HG02938 (cell line): Measurements from ENCODE around the gene TARBP1.
"Not testable (repeated sequence)": the region's sequence is repeated elsewhere in the genome, so short reads cannot be mapped to it uniquely, and the experiment has no call there.

Experiments
- ATAC-seq: cut with Tn5 transposase; IDR thresholded peaks from one replicate; pipeline ENCODE4 v1.9.1; 2021; ENCODE audit warnings: mild to moderate bottlenecking, moderate library complexity; ENCODE audit not compliant: unreplicated experiment

TARBP1 gene

GRCh38 chr1:234438579-234438978 is 40.4 kb downstream of the TARBP1 start:
- no peak for ATAC-seq

DNA sequence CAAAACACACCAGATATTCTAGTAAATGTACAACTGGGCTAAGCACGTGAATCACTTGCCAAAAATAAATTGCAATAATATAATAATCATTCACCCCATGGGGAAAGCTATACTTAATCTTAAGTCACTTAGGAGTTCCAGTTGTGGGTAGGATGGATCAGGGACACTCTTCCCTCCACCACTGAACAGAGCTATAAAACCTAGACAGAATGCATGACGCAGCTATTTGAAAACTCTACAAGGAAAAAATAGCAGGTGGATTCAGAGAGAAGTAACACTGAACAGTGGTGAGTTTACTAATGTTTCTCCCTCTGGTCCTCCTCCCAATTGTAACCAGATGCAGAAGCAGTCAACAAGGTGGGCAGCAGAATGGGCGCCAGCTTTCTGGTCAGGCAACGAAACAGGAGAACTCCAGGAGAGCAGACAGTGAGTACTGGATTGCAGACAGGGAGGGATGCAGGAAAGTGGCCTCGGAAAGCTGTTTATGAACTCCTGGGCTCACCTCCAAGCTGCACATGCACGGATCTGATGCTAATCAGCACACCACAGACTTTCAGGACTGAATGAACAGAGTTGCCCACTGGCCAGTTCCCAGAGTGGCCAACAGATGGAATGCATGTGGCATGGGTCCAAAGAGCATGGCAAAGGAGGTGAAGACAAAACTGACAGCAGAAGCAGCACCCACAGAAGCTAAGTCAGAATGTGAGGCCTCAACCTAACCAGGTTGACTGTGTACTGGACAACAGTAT is 41.4 kb downstream of the TARBP1 start:
- no peak for ATAC-seq

GRCh38 chr1:234435620-234436019 is 43.4 kb downstream of the TARBP1 start:
- ATAC-seq: no peak

DNA sequence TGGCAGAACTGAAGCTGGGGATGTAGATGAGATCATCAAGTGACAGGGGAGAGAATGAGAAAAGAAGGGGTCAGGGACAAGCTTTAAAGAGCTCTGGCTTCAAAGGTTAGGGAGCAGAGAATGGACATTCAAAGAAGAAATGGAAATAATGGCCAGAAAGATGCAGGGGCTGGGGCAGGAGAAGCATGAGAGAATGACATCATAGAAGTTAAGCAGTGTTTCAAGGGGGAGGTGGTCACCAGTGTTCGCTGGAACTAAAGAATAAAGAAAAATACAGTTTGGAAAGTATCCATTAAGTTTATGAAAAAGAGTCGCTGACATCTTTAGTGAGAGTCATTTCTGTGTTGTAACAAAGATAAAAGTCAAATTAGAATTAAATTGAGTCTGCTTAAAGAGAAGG is 44.3 kb downstream of the TARBP1 start:
- ATAC-seq: no peak

GRCh38 chr1:234433563-234434285 is 45.3 kb downstream of the TARBP1 start:
- no peak for ATAC-seq

DNA sequence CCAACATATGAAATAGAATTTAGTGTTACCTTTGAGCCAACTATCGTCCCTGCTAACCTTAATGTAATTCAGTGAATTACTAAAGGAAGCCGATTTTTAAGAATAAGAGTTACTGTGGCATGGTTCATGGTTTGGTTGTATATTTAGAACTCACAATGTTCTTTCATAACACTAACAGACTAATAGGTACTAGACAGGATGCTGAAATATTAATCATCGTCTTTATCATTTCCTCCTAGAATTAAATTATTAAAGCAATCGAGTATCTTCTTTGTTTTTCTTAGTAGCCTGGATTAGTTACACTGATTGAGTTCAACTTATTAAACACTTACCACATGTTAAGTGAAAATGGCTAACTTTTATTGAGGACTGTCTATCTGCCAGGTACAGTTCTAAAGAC is 47.7 kb downstream of the TARBP1 start:
- ATAC-seq: no peak

DNA sequence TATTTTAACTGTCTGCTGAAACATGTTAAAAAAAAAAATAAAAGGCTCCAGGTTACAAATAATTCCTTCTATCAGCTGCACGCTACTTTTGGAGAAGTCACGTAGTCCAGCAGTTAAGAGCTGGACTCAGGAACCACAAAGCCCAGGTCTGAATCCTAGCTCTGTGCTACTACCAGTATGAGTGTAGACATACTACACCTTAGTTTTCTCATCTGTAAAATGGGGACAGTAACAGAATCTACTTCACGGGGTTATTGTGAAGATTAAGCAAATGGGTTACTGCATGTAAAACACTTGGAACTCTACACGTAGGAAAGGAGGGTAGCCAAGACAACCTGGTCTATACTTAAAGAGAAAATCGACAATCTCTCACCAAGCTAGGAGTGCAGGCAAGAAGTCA is 48.3 kb downstream of the TARBP1 start:
- no peak for ATAC-seq

- ATAC-seq: no peak
Observed at GRCh38 chr1:234429434-234429806, 49.6 kb downstream of the TARBP1 start.

DNA sequence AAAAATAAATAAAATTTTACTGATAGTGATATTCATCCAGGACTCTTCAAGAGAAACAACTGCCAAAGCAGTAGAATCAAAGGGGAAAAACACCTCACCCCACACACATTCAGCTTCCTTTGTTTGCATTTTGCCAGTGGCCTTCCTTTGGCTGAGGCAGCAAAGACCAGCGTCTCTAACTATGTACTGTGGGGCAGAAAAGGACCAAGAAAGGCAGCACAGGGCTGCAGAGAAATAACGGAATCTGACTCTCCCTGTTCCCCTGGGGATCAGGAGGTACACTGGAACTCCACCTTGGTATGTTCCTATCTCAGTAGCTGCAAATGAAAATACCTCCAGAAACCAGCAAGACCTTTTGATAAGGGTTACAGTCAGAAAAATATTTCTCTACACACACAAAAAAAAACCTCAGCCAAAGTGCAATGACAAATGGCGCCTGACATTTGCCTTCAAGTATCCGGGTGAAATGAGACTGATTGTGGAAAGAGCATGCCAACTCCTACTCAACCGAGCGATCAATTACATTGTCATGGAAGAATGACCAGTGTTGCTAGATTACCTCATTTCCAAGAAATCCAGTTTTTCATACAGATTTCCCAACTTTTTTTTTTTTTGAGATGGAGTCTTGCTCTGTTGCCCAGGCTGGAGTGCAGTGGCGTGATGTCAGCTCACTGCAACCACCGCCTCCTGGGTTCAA is 50.9 kb downstream of the TARBP1 start:
- no peak for ATAC-seq

- ATAC-seq: no peak
Observed at GRCh38 chr1:234413990-234414389, 65.0 kb downstream of the TARBP1 start.

- ATAC-seq: no peak
Observed at GRCh38 chr1:234413485-234413884, 65.5 kb downstream of the TARBP1 start.

GRCh38 chr1:234412830-234413229 is 66.1 kb downstream of the TARBP1 start:
- no peak for ATAC-seq

DNA sequence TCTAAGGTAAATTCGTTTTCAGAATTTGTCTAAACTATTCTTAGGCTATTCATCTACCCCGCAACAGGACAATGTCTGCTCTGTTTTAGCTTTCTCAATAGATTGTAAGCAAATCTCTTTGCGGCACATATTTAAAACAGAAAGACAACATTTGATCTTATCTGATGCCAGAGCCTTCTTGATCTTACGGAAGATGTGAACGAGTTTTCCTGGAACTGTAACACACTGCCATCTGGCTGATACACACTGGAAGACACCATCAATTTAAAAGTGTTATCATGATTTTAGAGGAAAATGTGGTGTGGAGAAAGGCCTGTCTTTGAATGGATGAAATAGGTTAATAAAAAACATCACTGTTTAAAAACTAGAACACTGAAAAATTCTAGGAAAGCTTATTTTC is 69.7 kb downstream of the TARBP1 start:
- ATAC-seq: no peak

DNA sequence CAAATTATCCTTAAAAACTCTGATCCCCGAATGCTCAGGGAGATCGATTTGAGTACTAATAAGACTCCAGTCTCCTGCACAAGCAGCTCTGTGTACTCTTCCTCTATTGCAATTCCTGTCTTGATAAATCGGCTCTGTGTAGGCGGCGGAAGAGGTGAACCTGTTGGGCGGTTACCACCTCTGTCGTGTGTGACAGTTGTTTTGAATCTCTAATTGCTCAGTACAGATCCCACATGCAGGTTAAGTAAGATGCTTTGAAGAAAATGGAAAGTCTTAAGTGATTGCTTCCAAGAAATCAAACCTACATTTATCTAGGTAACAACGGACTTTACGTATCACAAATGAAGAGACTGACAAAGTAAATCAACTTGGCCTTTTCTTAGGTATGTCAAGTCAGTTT is 70.2 kb downstream of the TARBP1 start:
- no peak for ATAC-seq

DNA sequence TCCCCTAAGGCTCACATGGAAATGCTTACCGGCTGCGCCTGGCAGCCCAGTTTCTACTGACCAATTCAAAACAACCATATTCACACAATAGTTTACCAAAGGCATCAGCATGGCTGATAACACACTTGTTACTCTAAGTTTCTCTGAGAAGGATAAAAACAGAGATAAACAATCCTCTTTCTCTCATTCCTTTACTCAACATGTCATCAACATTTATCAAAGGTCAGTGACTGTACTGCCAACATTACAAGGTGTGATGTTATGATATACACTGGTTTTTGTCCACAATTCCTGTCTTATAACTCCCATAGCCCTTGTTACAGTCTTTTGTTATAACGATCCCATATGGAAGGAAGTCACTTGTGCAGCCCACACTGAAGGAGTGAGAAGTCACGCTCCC is 72.1 kb downstream of the TARBP1 start:
- no peak for ATAC-seq

DNA sequence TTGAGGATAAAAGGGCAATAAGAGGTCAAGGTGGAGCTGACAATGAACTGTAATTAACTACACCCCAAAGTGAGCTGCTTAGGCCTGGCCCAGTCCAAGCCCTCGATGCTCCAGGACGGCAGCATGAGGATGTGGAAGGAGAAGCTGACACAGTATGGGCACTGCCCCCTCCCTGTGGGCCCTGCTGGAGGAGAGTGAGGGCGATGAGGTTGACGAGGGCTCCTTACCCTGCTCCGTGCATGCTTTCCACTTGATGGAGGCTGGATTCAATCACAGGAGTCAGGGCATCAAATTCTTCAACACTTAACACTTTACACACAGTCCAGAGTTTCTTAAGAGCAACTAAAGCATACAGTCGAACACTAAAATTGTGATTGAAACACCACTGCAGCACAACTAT is 73.3 kb downstream of the TARBP1 start:
- no peak for ATAC-seq

DNA sequence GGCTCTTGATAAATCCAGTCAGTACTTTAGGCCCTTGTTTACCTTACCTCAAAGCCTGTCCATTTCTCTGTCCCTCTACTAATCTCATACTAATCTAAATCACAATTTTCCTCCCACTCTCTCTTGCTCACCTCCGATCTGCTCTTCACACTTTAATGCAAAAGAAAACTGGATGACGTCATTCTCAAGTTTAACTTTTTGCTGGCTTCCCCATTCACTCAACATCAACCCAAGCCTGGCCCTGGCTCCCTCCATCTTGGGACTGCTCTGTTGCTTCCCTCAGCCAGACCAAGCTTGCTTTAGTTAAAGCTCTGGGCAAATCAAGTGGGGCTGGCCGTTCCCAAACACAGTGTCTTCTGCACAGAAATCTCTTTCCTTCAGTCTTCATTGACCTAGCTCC is 76.0 kb downstream of the TARBP1 start:
- ATAC-seq: no peak

DNA sequence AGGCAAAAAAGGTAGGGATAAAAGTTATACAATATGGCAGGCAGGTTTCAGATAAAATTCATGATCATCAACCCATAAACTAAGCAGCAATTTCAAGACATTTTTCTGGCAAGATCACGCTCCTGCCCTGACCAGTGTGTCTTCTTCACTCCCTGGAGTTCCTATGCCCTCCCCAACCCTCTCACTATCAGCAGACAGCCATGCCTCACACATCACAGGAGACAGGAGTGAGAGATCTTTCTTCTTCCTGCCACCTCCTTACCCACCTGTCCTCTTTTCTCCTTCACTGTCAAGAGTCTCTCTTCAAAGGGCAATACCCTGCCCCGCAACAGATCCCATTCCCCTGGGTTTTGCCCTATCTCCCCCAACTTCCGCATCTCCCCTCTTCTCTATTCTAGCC is 77.3 kb downstream of the TARBP1 start:
- ATAC-seq: no peak

- peak; percentile 43 for ATAC-seq
Observed at GRCh38 chr1:234400773-234401172, 78.2 kb downstream of the TARBP1 start.

DNA sequence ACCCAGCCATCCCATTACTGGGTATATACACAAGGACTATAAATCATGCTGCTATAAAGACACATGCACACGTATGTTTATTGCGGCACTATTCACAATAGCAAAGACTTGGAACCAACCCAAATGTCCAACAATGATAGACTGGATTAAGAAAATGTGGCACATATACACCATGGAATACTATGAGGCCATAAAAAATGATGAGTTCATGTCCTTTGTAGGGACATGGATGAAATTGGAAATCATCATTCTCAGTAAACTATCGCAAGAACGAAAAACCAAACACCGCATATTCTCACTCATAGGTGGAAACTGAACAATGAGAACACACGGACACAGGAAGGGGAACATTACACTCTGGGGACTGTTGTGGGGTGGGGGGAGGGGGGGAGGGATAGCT is 79.5 kb downstream of the TARBP1 start:
- not testable (repeated sequence) for ATAC-seq

- peak; percentile 59 for ATAC-seq
Observed at GRCh38 chr1:234398849-234399381, 80.1 kb downstream of the TARBP1 start.

- ATAC-seq: no peak
Observed at GRCh38 chr1:234397732-234398131, 81.2 kb downstream of the TARBP1 start.
